Measurements from ENCODE around the gene DNAJC22. TPM values are rescaled to one million over a fixed set of nuclear protein-coding genes. Genes with fewer than 3 reads are reported as not detected.
"Not testable (repeated sequence)": the region's sequence is repeated elsewhere in the genome, so short reads cannot be mapped to it uniquely, and the experiment has no call there.

Gene DNAJC22
- total RNA-seq, 2 donors from 2014 or later: 7.3 to 10.9 TPM

- WGBS, 2 donors: 60 to 87% methylated on average over 5 to 14 of the region's 14 CpGs
- Histone ChIP-seq H3K4me1 (peaks cover 10% of the 10 kb centered on the region), H3K27me3 (peaks cover 0 to 3% of the 10 kb centered on the region in 2 donors), H3K4me3 (no peak overlapping the region), H3K36me3 (replicated peaks in 1 of 2; ENCODE audit: insufficient read depth in 1 of 2, low read depth in 2 of 2) (no peaks in the 10 kb centered on the region), H3K9me3 (no peaks in the 10 kb centered on the region), H3K27ac (no peak overlapping the region)
- TF ChIP-seq POLR2A (IDR thresholded peaks at IDR 0.05) (no peak), CTCF (IDR thresholded peaks at IDR 0.05) (no peak)
- ATAC-seq (no peak), DNase-seq (no peak)
- intact Hi-C loops (cut with DNase I): loop anchor here (10.0 kb wide), 1 partner anchor 174 kb away; no protein-coding TSS in a partner anchor
Observed at GRCh38 chr12:49330631-49331379, 15.9 kb upstream of the DNAJC22 start.

- peaks cover 14% of the 10 kb centered on the region for H3K4me1 ChIP-seq
- intact Hi-C loops (cut with DNase I): loop anchor here (10.0 kb wide), 1 partner anchor 173 kb away; no protein-coding TSS in a partner anchor
- DNase-seq (peak; percentile 80 to 87 (median 84)), ATAC-seq (peak; percentile 97)
- WGBS, 2 donors: 30 to 36% methylated on average over 11 of the region's 11 CpGs
- no peaks in the 10 kb centered on the region for H3K9me3 ChIP-seq
- no peaks in the 10 kb centered on the region for H3K36me3 ChIP-seq (replicated peaks in 1 of 2; ENCODE audit: insufficient read depth in 1 of 2, low read depth in 2 of 2)
- TF ChIP-seq CTCF (IDR thresholded peaks at IDR 0.05) (peak; percentile 78 to 96 (median 90)), POLR2A (IDR thresholded peaks at IDR 0.05) (no peak)
- H3K27ac ChIP-seq: no peak overlapping the region
- no peak overlapping the region for H3K4me3 ChIP-seq
- H3K27me3 ChIP-seq: peaks cover 5 to 10% of the 10 kb centered on the region in 2 donors
Observed at GRCh38 chr12:49331380-49332222, 15.1 kb upstream of the DNAJC22 start.

- no peak overlapping the region for H3K4me3 ChIP-seq
- no peak for TF ChIP-seq POLR2A (IDR thresholded peaks at IDR 0.05)
- TF ChIP-seq CTCF (IDR thresholded peaks at IDR 0.05): no peak
- peaks cover 5 to 14% of the 10 kb centered on the region in 2 donors for H3K27me3 ChIP-seq
- DNase-seq (no peak), ATAC-seq (no peak)
- H3K36me3 ChIP-seq (replicated peaks in 1 of 2; ENCODE audit: insufficient read depth in 1 of 2, low read depth in 2 of 2): no peaks in the 10 kb centered on the region
- H3K4me1 ChIP-seq: peaks cover 22% of the 10 kb centered on the region
- intact Hi-C loops (cut with DNase I): loop anchor here (10.0 kb wide), 1 partner anchor 172 kb away; no protein-coding TSS in a partner anchor
- 74 to 76% methylated on average over 17 of the region's 17 CpGs for WGBS, 2 donors
- no peaks in the 10 kb centered on the region for H3K9me3 ChIP-seq
- no peak overlapping the region for H3K27ac ChIP-seq
Observed at GRCh38 chr12:49332441-49332861, 14.2 kb upstream of the DNAJC22 start.

DNA sequence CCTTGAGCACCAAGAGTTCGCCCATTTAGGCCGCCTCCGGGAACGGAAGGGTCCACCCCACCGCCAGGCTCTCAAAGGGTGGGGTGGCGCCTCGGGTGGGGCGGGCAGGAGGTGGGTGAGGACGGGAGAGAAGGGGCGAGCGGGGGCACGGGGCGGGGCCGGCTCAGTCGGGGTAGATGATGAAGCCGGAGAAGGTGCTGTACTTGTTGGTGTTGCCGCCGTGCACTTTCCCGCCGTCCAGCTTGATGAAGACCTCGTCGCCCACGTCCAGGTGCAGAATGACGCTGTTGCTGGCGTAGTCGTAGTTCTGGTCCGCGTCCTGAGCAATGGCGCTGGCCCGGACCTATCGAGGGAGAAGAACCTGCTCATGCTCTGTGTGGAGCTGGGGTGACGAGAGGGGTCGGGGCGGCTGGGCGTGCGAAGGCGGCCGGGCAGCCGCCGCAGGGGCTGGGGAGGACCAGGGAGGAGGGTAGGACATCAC is 13.8 kb upstream of the DNAJC22 start:
- Histone ChIP-seq H3K4me3 (no peak overlapping the region), H3K36me3 (replicated peaks in 1 of 2; ENCODE audit: insufficient read depth in 1 of 2, low read depth in 2 of 2) (no peaks in the 10 kb centered on the region), H3K27ac (no peak overlapping the region), H3K9me3 (no peaks in the 10 kb centered on the region), H3K4me1 (peaks cover 22% of the 10 kb centered on the region), H3K27me3 (peaks cover 5 to 14% of the 10 kb centered on the region in 2 donors)
- intact Hi-C loops (cut with DNase I): loop anchor here (10.0 kb wide), 1 partner anchor 172 kb away; no protein-coding TSS in a partner anchor
- WGBS, 2 donors: 35 to 36% methylated on average over 19 to 40 of the region's 40 CpGs
- DNase-seq (no peak), ATAC-seq (no peak)
- TF ChIP-seq CTCF (IDR thresholded peaks at IDR 0.05) (no peak), POLR2A (IDR thresholded peaks at IDR 0.05) (no peak)

GRCh38 chr12:49333778-49334177 is 12.9 kb upstream of the DNAJC22 start:
- H3K9me3 ChIP-seq; H3K4me3 ChIP-seq; H3K27ac ChIP-seq; DNase-seq; H3K36me3 ChIP-seq (replicated peaks in 1 of 2; ENCODE audit: insufficient read depth in 1 of 2, low read depth in 2 of 2); ATAC-seq: not testable (repeated sequence)
- Histone ChIP-seq H3K27me3 (peaks cover 5 to 14% of the 10 kb centered on the region in 2 donors), H3K4me1 (peaks cover 22% of the 10 kb centered on the region)
- 43 to 54% methylated on average over 21 of the region's 21 CpGs for WGBS, 2 donors
- intact Hi-C loops (cut with DNase I): loop anchor here (10.0 kb wide), 1 partner anchor 171 kb away; no protein-coding TSS in a partner anchor
